A673 (cell line): ENCODE data around the gene LARGE1. TPM values are rescaled to one million over a fixed set of nuclear protein-coding genes. Genes with fewer than 3 reads are reported as not detected.

ENCODE experiments used
- BruUV-seq: library from RNA; stranded (reverse); fragments of 400-500 nt; replicated peaks from 2 replicates; lab custom pipeline; 2021; lab: Mats Ljungman, UMichigan
- CTCF ChIA-PET: fragments of 300-600 bp; sonication (Branson Sonifier 250); formaldehyde crosslinking; loops from one replicate; lab custom pipeline; 2022; ENCODE audit warnings: antibody characterized with exemption; lab: Charles Lee
- POLR2A ChIA-PET: fragments of 300-600 bp; sonication (Branson Sonifier 250); formaldehyde crosslinking; loops from one replicate; lab custom pipeline; 2022; ENCODE audit warnings: antibody characterized with exemption; ENCODE audit not compliant: low non-redundant PET; lab: Charles Lee
- DNase-seq: peaks from one replicate; pipeline ENCODE4 v3.0.0-alpha.2; 2015; ENCODE audit warnings: low spot score
- H3K27ac ChIP-seq: fragments of 200-600 bp; sonication (generic); 2 replicates; pipeline ENCODE4 v1.5.1; 2016; ENCODE audit warnings: mixed run types, low read depth, mild to moderate bottlenecking, mixed read lengths, antibody characterized with exemption, low read length; ENCODE audit not compliant: poor library complexity, severe bottlenecking
- H3K27me3 ChIP-seq: fragments of 200-600 bp; sonication (generic); replicated peaks from 2 replicates; pipeline ENCODE4 v1.6.1; 2017; ENCODE audit warnings: mixed run types, low read depth, mild to moderate bottlenecking, mixed read lengths, antibody characterized with exemption, low read length; ENCODE audit not compliant: insufficient read depth, poor library complexity
- H3K36me3 ChIP-seq: fragments of 200-600 bp; sonication (generic); 2 replicates; pipeline ENCODE4 v1.6.1; 2016; ENCODE audit warnings: mixed run types, mild to moderate bottlenecking, mixed read lengths, antibody characterized with exemption, low read length; ENCODE audit not compliant: insufficient read depth, poor library complexity, severe bottlenecking
- H3K4me1 ChIP-seq: fragments of 200-600 bp; sonication (generic); 2 replicates; pipeline ENCODE4 v1.6.1; 2017; ENCODE audit warnings: mixed run types, mild to moderate bottlenecking, mixed read lengths, antibody characterized with exemption, low read length; ENCODE audit not compliant: insufficient read depth, poor library complexity, severe bottlenecking
- H3K4me3 ChIP-seq: fragments of 200-600 bp; sonication (generic); 2 replicates; pipeline ENCODE4 v1.5.1; 2016; ENCODE audit warnings: low read depth, mixed run types, mild to moderate bottlenecking, mixed read lengths, low read length; ENCODE audit not compliant: poor library complexity, severe bottlenecking
- H3K9me3 ChIP-seq: fragments of 200-600 bp; sonication (generic); 2 replicates; pipeline ENCODE4 v1.6.1; 2016; ENCODE audit warnings: mixed run types, low read depth, mild to moderate bottlenecking, mixed read lengths, antibody characterized with exemption, low read length; ENCODE audit not compliant: poor library complexity, severe bottlenecking
- EZH2 ChIP-seq: fragments of 200-600 bp; sonication (generic); IDR thresholded peaks from 2 replicates; pipeline ENCODE4 v1.6.1; 2017; ENCODE audit warnings: borderline replicate concordance, low read depth, mild to moderate bottlenecking, mixed read lengths, antibody characterized with exemption, low read length; ENCODE audit not compliant: poor library complexity, severe bottlenecking
- intact Hi-C: fragments of 100-400 bp; cut with micrococcal nuclease; formaldehyde crosslinking; loops from one replicate; pipeline ENCODE4 v1.10.0; 2022; ENCODE audit not compliant: unreplicated experiment
- total RNA-seq: library from RNA; stranded (reverse); gene quantifications from 2 replicates; pipeline ENCODE4 v1.2.3, GENCODE V29; 2021
- TF ChIP-seq, protein P1 (sequence below): fragments of 300-800, 200-600 bp; sonication (generic); conservative IDR thresholded peaks from 2 replicates; pipeline ENCODE4 v1.5.1; 2017; ENCODE audit warnings: low read depth, mild to moderate bottlenecking, antibody characterized with exemption, low read length, moderate library complexity, mixed read lengths

LARGE1 gene
- total RNA-seq, 1 experiment from 2014 or later = not detected

DNA sequence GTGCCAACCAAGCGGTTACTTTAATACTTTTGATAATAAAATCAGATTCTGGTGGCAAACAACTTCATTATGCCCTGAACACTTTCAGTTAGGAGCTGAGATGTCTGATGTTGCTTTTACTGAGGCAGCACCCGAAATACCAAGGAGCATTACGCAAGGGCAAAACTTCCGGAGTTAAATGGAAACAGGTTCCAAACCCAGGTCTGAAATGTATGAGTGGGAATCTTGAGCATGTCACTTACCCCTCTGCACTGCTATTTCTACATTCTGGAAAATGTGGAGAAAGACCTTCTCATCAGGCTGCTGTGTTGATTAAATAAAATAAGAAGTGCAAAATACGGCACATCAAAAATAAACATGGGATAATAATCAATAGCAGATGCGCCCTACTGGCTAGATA is 315.1 kb downstream of the LARGE1 start:
- H3K4me1 ChIP-seq = no peaks in the 10 kb centered on the region
- H3K4me3 ChIP-seq = no peak overlapping the region
- CTCF ChIA-PET = interaction anchor here (0.7 kb wide), 1 partner anchor 946 kb away, joined by 3 read pairs; no protein-coding TSS in a partner anchor
- TF ChIP-seq, protein P1, sequence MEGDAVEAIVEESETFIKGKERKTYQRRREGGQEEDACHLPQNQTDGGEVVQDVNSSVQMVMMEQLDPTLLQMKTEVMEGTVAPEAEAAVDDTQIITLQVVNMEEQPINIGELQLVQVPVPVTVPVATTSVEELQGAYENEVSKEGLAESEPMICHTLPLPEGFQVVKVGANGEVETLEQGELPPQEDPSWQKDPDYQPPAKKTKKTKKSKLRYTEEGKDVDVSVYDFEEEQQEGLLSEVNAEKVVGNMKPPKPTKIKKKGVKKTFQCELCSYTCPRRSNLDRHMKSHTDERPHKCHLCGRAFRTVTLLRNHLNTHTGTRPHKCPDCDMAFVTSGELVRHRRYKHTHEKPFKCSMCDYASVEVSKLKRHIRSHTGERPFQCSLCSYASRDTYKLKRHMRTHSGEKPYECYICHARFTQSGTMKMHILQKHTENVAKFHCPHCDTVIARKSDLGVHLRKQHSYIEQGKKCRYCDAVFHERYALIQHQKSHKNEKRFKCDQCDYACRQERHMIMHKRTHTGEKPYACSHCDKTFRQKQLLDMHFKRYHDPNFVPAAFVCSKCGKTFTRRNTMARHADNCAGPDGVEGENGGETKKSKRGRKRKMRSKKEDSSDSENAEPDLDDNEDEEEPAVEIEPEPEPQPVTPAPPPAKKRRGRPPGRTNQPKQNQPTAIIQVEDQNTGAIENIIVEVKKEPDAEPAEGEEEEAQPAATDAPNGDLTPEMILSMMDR = no peak
- TF ChIP-seq EZH2 = no peak
- H3K36me3 ChIP-seq = no peaks in the 10 kb centered on the region
- no TSS peak for BruUV-seq
- intact Hi-C loops = no loop called here
- peaks cover 18% of the 10 kb centered on the region for H3K9me3 ChIP-seq
- H3K27me3 ChIP-seq = no peaks in the 10 kb centered on the region
- H3K27ac ChIP-seq = no peak overlapping the region
- no peak for DNase-seq
- POLR2A ChIA-PET = no interaction called here

DNA sequence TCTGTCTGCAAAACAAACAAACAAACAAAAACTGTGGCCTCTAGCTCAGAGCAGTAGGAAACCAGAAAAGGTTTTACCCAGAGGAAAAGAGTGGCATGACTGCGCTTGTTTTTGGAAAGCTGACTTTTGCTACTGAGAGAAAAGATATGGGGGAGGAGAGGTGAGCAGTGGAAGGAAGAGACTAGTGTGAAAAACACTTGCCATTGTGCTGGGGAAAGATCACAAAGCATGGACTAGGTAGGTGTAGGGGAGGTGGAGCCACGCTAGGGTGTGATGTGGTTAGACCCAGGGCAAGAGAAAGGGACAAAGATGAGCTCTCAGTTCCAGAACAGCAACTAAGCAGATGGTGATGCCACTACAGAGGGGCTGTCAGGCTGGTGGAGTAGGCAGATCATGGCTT is 319.2 kb downstream of the LARGE1 start:
- POLR2A ChIA-PET = no interaction called here
- CTCF ChIA-PET = no interaction called here
- no peaks in the 10 kb centered on the region for H3K4me1 ChIP-seq
- no peaks in the 10 kb centered on the region for H3K27me3 ChIP-seq
- TF ChIP-seq EZH2 = no peak
- TF ChIP-seq, protein P1 = no peak
- BruUV-seq = no TSS peak
- no peak for DNase-seq
- H3K36me3 ChIP-seq = no peaks in the 10 kb centered on the region
- intact Hi-C loops = no loop called here
- no peak overlapping the region for H3K4me3 ChIP-seq
- peaks cover 20% of the 10 kb centered on the region for H3K9me3 ChIP-seq
- no peak overlapping the region for H3K27ac ChIP-seq

DNA sequence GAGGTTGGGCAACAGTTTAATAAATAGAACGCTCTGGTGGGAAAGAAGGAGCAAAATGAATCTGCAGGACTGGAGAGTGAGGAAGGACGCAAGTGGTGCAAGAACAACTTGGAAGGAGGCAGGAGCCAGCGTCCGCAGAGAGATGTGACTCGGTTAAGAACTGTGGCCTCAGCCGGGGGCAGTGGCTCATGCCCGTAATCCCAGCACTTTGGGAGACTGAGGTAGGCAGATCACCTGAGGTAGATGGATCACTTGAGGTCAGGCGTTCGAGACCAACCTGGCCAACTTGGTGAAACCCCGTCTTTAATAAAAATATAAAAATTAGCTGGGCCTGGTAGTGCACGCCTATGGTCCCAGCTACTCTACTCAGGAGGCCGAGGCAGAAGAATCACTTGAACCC is 319.7 kb downstream of the LARGE1 start:
- Histone ChIP-seq H3K4me3 (no peak overlapping the region), H3K27ac (no peak overlapping the region), H3K36me3 (no peaks in the 10 kb centered on the region), H3K4me1 (no peaks in the 10 kb centered on the region), H3K27me3 (no peaks in the 10 kb centered on the region), H3K9me3 (peaks cover 24% of the 10 kb centered on the region)
- POLR2A ChIA-PET = no interaction called here
- TF ChIP-seq EZH2 = no peak
- TF ChIP-seq, protein P1 = no peak
- CTCF ChIA-PET = no interaction called here
- no TSS peak for BruUV-seq
- no peak for DNase-seq
- intact Hi-C loops = no loop called here
